Fibroblast of mammary gland (primary cell): Measurements from ENCODE around the gene ZNF319.

Experiments
- DNase-seq: peaks from one replicate; pipeline ENCODE4 v3.0.0-alpha.2; 2010; ENCODE audit warnings: low read depth
- H3K4me3 ChIP-seq: 2 replicates; pipeline ENCODE4 v1.5.1; 2011; ENCODE audit warnings: low read depth, mild to moderate bottlenecking, low read length, moderate library complexity; ENCODE audit not compliant: control insufficient read depth
- CTCF ChIP-seq: conservative IDR thresholded peaks from 2 replicates; pipeline ENCODE4 v1.5.1; 2011; ENCODE audit warnings: low read depth, low read length, inconsistent platforms; ENCODE audit not compliant: control insufficient read depth, insufficient read depth

ZNF319 gene

GRCh38 chr16:57997176-57997527 lies 3.3 kb downstream of the ZNF319 start:
- TF ChIP-seq CTCF, result no peak
- no peak overlapping the region for H3K4me3 ChIP-seq

GRCh38 chr16:57996406-57997175 lies 3.9 kb downstream of the ZNF319 start:
- no peak for TF ChIP-seq CTCF
- DNase-seq, result no peak

More at GRCh38 chr16:57997176-57997527, 3.3 kb downstream of the ZNF319 start:
- no peak for DNase-seq

GRCh38 chr16:57995721-57996405 lies 4.6 kb downstream of the ZNF319 start:
- no peak for DNase-seq
- TF ChIP-seq CTCF, result no peak
- no peak overlapping the region for H3K4me3 ChIP-seq

More at GRCh38 chr16:57996406-57997175, 3.9 kb downstream of the ZNF319 start:
- no peak overlapping the region for H3K4me3 ChIP-seq

- no peak overlapping the region for H3K4me3 ChIP-seq
- peak; percentile 32 for DNase-seq
- TF ChIP-seq CTCF, result peak; percentile 40
These were observed 5.7 kb downstream of the ZNF319 start for GRCh38 chr16:57994778-57995177.

GRCh38 chr16:57994361-57994760 lies 6.1 kb downstream of the ZNF319 start:
- H3K4me3 ChIP-seq, result no peak overlapping the region
- TF ChIP-seq CTCF, result no peak
- DNase-seq, result no peak

GRCh38 chr16:57993897-57994296 lies 6.6 kb downstream of the ZNF319 start:
- no peak overlapping the region for H3K4me3 ChIP-seq
- DNase-seq, result no peak
- no peak for TF ChIP-seq CTCF
